NCI-H146 treated with DMSO at 0.1 percent for 48 hours (cell line): ENCODE data around the gene CSGALNACT2.
"Not testable (repeated sequence)": the region's sequence is repeated elsewhere in the genome, so short reads cannot be mapped to it uniquely, and the experiment has no call there.

Experiments used
- DNase-seq: peaks from one replicate; lab custom pipeline; 2025; ENCODE audit not compliant: unreplicated experiment; lab: John Stamatoyannopoulos, UW

Gene CSGALNACT2

DNA sequence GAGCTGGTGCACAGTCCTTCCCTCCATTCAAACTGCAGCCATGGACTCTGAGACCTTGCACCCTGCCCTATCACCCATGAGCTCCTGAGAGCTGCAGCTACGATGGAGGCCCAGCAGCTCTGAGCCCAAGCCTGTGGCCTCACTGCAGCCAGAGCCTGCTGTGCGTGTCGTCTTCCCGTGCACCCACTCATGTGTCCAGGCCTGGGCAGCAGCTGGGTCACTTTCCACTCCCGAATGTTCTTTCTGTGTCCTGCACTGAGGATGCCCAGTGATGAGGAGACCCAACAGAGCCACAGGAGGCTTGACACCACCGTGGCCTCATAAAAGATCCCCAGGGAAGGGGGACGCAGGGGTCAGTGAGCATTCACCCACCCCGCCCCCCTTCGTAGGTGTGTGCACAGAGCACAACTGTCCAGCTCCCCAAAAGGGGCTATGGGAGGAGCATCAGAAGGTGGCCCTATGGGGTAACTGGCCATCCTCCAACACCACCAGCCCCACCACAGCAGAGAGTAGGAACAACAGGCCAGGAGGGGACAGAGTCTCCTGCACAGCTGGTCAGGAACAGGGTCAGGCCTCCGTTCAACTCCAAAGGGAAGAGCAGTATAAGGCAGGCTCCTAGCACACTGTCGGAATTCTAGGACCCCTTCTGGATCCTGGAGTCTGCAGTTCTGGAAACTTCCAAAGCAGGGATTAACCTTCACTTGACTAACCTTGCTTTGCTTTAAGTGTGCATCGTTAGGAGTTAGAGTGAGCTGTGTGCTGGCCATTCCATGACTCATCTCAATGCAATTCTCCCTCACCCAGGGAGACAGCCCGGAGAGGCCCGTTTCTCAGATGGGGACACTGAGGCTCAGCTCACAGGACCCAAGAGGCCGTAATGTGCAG, 76.1 kb downstream of the CSGALNACT2 start:
- DNase-seq, result no peak

DNA sequence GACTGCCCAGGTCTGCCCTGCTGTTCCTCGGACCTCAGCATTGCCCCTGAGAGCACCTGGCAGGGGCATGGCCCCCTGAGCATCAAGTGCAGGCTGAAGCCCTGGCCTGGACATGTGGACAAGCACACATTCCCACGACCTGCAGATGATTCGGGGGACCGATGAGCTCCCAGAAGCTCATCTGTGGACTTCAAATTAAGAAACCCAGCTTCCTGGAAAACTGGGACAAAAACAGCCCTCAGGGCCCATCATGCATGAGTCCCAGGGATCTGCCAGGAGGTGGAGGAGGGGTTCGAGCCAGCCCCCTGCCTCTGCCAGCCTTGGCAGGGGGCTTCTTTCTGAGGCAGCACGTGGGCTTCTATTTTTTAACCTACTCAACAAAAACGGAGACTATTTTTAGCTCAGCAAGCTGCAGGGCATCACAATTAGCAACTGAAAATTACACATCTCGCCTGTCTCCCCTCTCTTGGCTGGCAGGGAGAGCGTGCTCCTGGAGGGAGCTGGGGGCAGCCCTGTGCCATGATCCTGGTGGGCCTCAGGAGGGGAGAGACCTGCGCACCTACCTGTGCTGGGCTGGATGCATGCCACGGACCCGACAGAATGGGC, 76.8 kb downstream of the CSGALNACT2 start:
- DNase-seq, result no peak

DNA sequence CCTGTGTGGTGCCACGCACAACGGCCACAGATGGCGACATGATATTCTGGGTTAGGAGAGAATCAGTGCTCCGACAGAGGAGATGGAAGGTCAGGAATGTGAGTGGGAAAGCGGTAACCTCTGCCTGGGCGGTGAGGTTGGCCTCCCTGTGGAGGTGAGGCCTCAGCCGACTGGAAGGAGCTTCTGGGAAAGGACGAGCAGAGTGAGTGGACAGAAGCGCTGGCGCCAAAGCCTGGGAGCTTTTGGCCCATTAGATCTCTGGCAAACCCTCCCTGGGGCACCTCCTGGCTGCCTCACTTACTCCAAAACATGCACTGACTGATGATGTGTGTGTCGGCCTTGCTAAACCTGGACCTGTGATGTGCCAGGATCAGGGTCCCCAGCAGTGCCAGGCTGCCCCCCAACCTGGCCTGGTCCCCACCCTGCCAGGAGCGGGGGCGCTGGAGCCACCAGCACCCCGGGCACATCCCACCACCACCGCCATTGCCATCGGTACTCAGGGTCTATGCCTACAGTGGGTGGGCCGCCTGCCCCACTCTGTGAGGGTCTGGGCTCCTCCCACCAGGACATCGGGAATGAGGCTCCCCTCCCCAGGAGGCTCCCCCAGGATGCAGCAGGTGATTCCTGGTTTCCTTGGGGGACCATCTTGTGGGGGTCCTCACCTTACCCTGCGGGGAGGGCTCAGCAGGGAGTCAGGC, 77.7 kb downstream of the CSGALNACT2 start:
- no peak for DNase-seq

GRCh38 chr10:43216931-43217562, 78.8 kb downstream of the CSGALNACT2 start:
- no peak for DNase-seq

DNA sequence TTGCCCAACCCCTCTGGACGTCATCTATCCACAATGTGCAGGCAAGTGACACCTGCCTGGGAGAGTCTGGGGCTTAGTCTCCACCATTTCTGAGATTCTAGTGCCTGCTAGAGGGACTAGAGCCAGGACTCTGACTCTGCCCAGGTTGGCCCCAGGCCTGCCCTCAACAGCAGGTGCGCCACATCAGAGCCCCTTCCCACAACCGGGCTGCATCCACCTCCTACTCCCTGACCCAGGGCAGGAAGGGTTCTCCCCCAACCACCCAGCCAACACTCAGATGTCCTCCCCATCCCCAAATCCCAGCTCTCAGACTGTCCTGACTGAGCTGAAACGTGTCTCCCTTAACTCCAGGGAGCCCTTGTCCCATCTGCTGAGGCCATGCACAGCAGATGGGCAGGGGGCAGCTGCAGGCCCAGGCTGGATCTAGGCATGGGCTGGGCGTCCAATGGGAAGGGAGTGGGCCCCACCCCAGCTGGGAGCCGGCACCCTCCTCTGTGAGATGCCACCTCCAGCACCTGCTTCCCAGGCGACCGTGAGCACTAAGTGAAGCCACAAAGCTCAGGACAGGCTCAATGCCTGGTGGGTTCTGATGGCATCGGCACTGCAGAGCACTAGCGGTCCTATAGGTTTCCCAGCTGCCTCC, 79.4 kb downstream of the CSGALNACT2 start:
- no peak for DNase-seq

DNA sequence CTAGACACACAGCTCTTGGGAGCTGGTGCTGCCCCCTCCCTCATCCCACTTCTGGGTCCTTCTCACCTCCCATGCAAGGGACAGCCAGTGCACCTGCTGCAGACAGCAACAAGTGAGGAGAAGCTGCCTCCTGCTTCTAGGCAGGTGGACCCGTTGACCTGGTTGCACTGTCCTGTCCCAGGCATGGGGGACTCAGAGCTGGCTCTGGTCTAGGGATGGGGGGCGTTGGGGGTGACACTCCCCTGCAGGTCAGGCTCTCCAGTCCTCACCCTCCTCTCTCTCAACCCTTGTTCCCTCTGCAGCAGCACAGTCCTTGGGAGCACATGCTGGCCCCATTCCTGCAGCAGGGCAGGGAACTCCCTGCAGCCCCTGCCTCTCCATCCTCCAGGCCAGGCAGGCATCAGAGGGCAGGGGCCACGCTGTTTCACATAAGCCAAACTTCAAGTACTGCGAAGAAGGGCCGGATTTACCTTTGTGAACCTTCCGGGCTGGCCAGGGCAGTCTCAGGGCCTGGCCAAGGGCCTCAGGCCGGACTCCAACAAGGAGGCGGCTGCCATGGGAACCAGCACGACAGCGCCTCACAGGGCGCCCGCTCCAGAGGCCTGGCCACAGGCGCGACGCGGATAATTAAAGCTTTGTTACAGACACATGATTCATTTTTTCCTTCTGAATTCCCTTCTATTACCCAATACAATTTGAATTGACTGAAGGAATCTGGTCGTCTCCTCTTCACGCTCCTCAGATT, 80.1 kb downstream of the CSGALNACT2 start:
- no peak for DNase-seq

DNA sequence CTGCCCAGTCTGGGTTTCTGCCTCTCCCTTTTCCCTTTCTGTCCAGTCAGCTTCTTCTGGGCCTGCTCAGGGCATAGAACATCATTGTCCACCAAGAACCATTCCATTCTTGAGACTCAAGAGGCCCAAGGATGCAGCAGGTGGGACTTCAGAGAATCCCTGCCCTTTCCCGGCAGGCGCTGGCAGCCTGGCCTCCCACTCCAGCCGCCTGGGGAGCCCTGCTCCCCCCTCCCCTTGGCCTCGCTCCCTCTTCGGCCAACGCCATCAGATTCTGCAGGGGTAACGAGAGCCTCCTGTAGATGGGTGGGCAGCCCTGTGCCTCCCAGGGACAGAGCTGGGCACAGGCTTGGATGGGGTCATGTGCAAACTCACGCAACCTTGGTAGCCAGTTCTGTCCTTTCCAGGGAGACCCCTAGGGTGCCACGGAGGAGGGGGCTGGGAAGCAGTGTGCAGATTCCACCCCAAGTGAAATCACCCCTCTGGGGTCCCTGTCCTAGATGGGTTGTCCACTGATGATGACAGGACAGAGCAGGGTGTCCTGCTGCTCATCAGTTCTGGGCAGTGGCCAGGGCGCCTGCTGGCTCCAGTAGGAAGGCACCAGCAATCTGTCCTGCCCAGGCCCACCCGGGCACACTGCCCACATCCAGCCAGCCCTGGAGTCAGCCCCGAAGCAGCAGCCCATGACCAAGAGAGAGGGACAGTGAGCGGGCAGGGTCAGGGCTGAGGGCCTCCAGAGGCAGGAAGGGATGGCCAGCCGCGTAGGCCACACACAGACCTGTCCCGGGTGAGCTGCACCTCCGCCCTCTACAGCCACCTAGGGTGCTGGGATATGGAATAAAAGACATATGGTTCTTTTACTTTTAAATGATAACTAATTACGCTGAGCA, 80.9 kb downstream of the CSGALNACT2 start:
- DNase-seq, result peak; percentile 41

- no peak for DNase-seq
These were observed 81.6 kb downstream of the CSGALNACT2 start for GRCh38 chr10:43219848-43220247.

- not testable (repeated sequence) for DNase-seq
These were observed 82.0 kb downstream of the CSGALNACT2 start for GRCh38 chr10:43220251-43220650.

DNA sequence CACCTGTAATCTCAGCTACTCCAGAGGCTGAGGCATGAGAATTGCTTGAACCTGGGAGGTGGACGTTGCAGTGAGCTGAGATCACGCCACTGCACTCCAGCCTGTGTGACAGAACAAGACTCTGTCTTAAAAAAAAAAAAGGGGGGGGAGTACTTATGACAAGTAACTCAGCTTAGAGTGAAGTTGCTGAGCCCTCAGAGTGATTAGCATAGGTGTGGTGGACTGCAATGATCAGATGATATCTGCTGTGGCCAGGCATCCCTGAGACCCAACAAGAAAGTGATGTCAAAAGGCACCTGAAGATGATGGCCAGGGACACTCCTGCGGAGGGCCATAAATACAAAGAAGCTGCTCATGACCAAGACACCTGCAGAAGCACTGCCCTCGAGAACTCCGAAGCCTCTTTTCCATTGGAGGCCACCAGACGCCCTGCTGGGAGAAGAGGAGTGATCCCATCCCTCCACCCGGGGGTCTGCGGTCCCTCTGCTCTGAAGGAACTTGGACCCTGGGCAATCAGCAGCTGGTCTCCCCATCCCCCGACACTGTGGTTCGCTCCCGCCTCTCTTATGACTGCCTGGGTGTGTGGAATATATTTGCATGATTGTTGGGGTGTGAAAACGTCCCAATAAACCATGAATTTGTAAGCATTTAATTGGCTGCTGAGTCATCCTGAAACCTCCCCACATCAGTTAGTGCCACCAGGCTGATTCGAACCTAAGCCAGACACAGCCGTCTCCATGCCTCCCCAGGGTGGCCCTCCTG, 82.6 kb downstream of the CSGALNACT2 start:
- DNase-seq, result no peak

DNA sequence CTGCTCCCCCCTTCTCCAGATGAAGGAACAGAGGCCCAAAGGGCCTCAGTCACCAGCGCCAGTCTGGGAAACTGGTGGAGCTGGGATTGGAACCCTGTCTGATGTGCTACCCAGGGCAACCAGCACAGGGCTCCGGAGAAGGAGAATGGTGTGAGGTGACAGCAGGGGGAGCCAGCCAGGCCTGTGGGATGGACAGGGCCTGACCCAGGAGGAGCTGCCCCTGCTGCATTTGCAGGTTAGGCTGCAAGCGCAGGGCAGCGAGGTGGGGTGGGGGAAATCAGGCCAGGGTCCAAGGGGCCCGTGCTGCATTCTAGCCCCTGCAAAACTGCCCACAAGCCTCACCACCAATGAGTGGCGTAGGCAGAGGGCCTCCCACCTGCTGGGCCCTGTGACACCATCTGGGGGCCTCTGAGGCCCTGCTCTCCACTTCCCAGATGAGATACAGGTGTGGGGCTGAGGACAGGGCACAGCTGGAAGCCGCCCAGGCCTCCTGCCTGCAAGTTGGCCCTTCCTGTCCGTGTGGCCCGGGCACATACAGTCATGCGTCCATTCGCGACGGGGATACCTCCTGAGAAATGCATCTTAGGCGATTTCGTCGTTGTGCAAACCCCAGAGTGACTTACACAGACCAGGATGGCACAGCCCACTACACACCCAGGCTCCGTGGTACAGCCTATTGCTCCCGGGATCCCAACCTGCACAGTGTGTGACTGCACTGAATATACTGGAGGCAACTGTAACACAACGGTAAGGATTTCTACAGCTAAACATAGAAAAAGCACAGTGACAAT, 83.4 kb downstream of the CSGALNACT2 start:
- no peak for DNase-seq

- DNase-seq, result no peak
These were observed 84.0 kb downstream of the CSGALNACT2 start for GRCh38 chr10:43222210-43222720.

DNA sequence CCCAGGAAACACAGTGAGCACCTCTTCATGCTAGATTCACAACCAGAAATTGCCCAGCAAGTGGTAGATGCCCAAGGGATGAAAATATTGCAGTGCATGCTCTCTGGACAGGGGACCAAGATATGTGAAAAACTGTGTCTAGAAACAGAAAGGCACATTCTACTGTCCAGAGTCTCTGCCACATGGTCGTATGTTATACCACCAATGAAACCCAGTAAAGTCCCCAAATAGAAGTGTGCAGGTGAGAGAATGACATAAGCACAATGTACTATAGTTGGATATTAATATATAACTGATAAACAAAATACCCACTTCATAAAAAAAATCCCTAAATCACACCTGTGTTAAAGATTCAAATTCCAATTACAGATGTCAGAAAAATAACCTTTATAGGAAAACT, 84.8 kb downstream of the CSGALNACT2 start:
- no peak for DNase-seq

GRCh38 chr10:43224321-43224720, 86.1 kb downstream of the CSGALNACT2 start:
- DNase-seq, result no peak

DNA sequence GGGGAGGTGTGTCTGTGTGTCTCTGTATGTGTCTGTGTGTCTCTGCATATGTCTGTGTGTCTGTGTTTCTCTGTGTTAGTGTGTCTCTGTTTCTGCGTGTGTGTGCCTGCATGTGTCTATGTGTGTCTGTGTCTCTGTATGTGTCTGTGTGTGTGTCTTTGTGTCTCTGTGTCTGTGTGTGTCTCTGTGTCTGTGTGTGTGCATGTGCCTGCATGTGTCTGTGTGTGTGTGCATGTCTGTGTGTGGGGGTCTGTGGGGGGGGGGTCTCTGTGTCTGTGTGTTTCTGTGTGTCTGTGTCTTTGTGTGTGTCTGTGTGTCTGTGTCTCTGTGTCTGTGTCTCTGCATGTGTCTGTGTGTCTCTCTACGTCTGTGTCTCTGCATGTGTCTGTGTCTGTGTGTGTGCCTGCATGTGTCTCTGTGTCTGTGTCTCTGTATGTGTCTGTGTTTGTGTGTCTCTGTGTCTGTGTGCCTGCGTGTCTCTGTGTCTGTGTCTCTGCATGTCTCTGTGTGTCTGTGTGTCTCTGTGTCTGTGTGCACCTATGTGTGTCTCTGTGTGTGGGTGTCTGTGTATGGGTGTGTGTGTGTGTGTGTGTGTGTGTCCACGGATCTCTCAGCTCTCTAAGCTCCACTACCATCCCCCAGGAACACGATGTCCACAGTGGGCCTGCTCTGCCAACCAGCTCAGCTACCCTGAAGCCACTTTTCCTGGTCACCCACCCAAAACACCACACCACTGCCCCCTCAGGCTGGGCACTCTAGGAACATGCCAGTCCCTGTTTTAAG, 87.0 kb downstream of the CSGALNACT2 start:
- DNase-seq, result no peak

GRCh38 chr10:43225787-43226153, 87.5 kb downstream of the CSGALNACT2 start:
- no peak for DNase-seq

DNA sequence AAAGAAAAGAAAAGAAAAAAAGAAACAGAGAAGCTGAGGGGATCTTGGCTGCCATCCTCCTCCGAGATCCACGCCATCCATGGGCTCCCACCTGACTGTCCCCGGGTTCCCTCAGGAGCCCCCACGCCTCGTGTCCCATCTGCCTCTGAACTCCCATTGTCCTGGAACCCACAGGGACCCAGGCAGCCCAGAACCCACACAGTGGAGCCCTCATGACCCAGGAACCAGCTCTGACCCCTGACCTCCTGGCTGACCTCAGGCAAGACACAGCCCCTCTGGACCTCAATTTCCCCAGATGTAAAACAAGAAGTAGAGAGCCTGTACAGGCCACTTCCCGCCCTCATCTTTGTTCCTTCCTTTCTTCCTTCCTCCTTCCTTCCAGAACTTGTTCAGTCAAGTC, 88.2 kb downstream of the CSGALNACT2 start:
- DNase-seq, result no peak
